Measurements from ENCODE around the gene CCR7. TPM values are rescaled to one million over a fixed set of nuclear protein-coding genes. Genes with fewer than 3 reads are reported as not detected.

Gene CCR7
- total and polyA plus RNA-seq, 8 donors = 0.07 to 0.82 (median 0.09) TPM; not detected in 3

DNA sequence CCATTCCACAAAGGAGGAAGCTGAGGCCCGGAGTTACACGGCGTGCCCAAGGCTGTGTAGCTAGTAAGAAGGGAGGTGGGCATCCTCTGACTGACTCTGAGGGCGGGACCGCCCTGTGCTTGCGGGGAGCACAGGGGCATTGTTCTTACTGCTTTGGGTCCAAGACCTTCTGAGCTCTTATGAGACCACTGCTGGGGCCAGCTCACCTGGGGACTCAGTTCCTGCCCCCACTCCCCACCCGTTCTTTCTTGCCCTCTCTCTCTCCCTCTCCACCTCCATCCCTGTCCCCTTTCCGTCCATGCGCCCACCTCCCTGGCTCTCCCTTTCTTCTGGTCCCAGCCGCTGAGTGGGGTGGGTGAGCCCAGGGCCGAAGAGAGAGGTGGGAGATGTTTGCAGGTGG lies 19.6 kb downstream of the CCR7 start:
- H3K9me3 ChIP-seq = no peaks in the 10 kb centered on the region
- peak in 2 of 6 donors; percentile 2 to 44 for DNase-seq
- FAIRE-seq = no peak
- peaks cover 9 to 11% (median 9%) of the 10 kb centered on the region in 3 donors for H3K4me1 ChIP-seq
- no peaks in the 10 kb centered on the region for H3K36me3 ChIP-seq
- ATAC-seq = no peak
- intact Hi-C loops (cut with DNase I) = no loop called here
- 85 to 91% methylated on average over 11 of the region's 11 CpGs for WGBS, 2 donors
- no peak overlapping the region for H3K27ac ChIP-seq
- no peaks in the 10 kb centered on the region for H3K27me3 ChIP-seq
- TF ChIP-seq, protein P1, sequence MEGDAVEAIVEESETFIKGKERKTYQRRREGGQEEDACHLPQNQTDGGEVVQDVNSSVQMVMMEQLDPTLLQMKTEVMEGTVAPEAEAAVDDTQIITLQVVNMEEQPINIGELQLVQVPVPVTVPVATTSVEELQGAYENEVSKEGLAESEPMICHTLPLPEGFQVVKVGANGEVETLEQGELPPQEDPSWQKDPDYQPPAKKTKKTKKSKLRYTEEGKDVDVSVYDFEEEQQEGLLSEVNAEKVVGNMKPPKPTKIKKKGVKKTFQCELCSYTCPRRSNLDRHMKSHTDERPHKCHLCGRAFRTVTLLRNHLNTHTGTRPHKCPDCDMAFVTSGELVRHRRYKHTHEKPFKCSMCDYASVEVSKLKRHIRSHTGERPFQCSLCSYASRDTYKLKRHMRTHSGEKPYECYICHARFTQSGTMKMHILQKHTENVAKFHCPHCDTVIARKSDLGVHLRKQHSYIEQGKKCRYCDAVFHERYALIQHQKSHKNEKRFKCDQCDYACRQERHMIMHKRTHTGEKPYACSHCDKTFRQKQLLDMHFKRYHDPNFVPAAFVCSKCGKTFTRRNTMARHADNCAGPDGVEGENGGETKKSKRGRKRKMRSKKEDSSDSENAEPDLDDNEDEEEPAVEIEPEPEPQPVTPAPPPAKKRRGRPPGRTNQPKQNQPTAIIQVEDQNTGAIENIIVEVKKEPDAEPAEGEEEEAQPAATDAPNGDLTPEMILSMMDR (IDR thresholded peaks at IDR 0.05) = no peak
- no peak overlapping the region for H3K4me3 ChIP-seq

DNA sequence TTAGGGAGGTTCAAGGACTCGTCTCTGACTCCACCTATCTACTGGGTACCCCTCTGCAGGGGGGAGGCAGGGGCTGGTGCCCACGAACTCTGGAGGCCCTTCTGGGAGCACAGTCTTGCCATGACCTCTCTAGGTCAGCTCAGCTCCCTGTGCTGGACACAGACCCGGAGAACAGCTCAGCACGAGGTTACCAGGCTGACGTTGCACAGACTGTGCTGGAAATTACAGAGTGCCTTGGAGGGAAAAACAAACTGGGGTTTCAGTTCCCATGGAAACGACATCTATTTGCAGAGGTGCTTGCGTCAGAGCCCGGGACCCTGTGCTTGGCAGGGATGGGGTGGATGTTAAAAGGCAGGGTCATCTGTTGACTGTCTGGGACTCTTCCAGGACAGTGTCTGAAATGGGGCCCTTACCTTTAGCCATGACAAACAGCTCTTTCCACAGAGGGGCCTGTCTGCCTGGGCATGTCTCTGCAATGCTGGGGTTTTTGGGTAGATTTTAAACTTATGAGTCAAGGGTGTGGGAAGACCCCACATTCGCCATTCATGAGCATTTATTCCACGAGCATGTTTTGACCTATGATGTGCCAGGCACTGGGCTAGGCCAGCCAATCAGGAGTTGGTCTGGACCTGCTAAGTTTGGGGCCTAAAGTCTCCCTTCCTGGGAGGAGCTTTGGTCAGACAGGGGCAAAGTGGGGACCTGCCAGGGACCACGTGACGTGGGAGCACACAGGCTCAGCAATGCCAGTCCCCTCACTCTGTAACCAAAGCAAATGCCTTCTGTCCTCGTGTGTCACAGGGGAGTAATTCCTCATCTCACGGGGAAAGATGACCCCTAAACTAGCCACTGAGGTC lies 22.5 kb downstream of the CCR7 start:
- no peak for FAIRE-seq
- TF ChIP-seq, protein P1 (IDR thresholded peaks at IDR 0.05) = no peak
- no peak overlapping the region for H3K4me3 ChIP-seq
- intact Hi-C loops (cut with DNase I) = no loop called here
- peak overlapping the region; percentile 56 to 76 (median 64) for H3K27ac ChIP-seq
- no peaks in the 10 kb centered on the region for H3K27me3 ChIP-seq
- peaks cover 0 to 5% (median 4%) of the 10 kb centered on the region in 3 donors for H3K4me1 ChIP-seq
- DNase-seq = peak; percentile 38 to 56 (median 44)
- no peaks in the 10 kb centered on the region for H3K36me3 ChIP-seq
- 54 to 56% methylated on average over 14 of the region's 14 CpGs for WGBS, 2 donors
- peak in 3 of 4 donors; percentile 39 to 79 (median 70) for ATAC-seq
- H3K9me3 ChIP-seq = no peaks in the 10 kb centered on the region

DNA sequence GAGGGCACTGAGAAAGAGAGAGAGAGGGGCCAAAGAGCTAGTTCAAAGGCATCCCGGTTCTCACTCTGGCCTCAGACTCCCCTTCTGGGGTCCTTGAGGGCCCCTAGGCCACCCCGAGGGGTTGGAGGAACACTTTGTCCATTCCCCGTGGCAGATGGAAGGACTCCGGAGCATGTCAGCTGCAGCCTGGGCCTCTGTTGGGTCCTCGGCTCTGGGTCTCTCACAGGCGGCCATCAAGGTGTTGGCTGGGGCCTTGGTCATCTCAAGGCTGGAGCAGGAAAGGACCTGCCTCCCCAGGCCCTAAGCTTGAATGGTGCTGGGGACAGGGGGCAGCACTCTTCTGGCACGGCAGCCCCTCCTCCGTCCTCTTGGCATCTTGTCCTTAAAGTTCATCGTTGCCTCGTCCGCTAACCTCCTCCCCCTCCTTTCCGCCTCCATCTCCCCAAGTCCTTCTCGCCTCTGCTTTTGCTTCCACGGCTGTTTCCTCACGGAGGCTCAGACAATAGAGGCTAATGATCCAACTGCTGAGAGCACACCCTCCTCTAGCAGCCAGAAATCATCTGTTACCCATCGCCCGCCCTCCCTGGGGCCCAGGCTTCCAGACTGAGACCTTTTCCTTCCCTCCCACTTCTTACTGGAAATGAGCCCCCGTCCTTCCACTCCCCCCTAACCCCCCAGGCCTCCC lies 23.3 kb downstream of the CCR7 start:
- H3K27ac ChIP-seq = peak overlapping the region; percentile 56 to 76 (median 64)
- TF ChIP-seq, protein P1 (IDR thresholded peaks at IDR 0.05) = no peak
- H3K36me3 ChIP-seq = no peaks in the 10 kb centered on the region
- intact Hi-C loops (cut with DNase I) = no loop called here
- WGBS, 2 donors = 78% methylated on average over 18 of the region's 18 CpGs
- DNase-seq (peak in 2 of 6 donors; percentile 36 to 48), ATAC-seq (peak in 3 of 4 donors; percentile 4 to 52 (median 32)), FAIRE-seq (no peak)
- H3K27me3 ChIP-seq = no peaks in the 10 kb centered on the region
- H3K4me1 ChIP-seq = peaks cover 0 to 5% (median 4%) of the 10 kb centered on the region in 3 donors
- H3K9me3 ChIP-seq = no peaks in the 10 kb centered on the region
- H3K4me3 ChIP-seq = no peak overlapping the region

DNA sequence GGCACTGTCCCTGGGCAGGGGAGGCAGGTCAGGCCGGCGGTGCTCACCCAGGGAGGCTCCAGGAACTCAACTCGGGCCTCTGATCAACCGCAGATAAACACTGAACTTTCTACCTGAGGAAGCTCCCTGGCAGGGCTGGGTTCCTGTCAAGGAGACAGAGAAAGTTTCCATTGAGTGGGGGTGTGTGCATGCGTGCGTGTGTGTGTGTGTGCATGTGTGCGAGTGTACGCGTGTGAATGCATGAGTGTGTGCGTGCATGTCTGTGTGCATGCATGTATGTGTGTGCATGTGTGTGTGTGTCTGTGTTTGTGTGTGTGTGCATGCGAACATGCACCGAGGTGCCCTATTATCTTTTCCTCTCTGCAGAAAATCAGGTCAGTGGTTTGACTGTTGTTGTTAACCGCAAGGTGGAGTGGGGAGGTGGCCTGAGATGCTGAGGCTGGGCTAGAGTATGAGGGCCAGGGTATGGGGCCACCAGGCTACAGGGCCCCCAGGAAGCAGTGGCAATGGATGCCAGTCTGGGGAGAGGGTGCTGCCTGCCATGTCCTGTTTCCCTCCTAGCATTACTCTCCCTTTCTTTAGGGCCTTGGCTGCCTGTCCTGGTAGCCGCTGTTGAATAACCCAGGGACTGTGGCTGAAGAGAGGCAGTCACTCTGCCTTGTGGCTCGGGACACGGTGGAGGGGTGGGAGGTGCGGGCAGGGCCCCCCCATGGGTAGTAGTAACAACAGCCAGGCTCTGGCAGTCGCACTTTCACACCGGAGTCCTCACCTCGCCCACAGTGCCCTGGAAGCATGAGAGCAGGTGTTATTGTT lies 24.0 kb downstream of the CCR7 start:
- no peak for FAIRE-seq
- no peak overlapping the region for H3K4me3 ChIP-seq
- H3K36me3 ChIP-seq = no peaks in the 10 kb centered on the region
- H3K27me3 ChIP-seq = no peaks in the 10 kb centered on the region
- H3K27ac ChIP-seq = peak overlapping the region; percentile 56 to 76 (median 64)
- WGBS, 2 donors = 84 to 85% methylated on average over 20 of the region's 20 CpGs
- TF ChIP-seq, protein P1 (IDR thresholded peaks at IDR 0.05) = no peak
- DNase-seq = peak in 1 of 6 donors; percentile 17
- peaks cover 0 to 5% (median 4%) of the 10 kb centered on the region in 3 donors for H3K4me1 ChIP-seq
- intact Hi-C loops (cut with DNase I) = no loop called here
- no peaks in the 10 kb centered on the region for H3K9me3 ChIP-seq
- no peak for ATAC-seq

Measured in pancreas (tissue), 10 donors.